GM12801 (cell line): ENCODE data around the gene WDR88.

Experiments
- CTCF ChIP-seq: IDR thresholded peaks from one replicate; pipeline ENCODE4 v1.5.1; 2011; ENCODE audit warnings: control low read depth; ENCODE audit not compliant: insufficient read length; ENCODE audit errors: extremely low read depth

The WDR88 gene

GRCh38 chr19:33132021-33132420, at the start of gene WDR88:
Gene WDR88, plus strand, starts transcription at chr19:33132114. Its CDS starts 56 bp downstream, at chr19:33132170.
- TF ChIP-seq CTCF: no peak

- TF ChIP-seq CTCF: no peak
Observed at GRCh38 chr19:33085570-33086128, 46.3 kb upstream of the WDR88 start.

GRCh38 chr19:33086955-33087354, 45.0 kb upstream of the WDR88 start:
- TF ChIP-seq CTCF: no peak

- TF ChIP-seq CTCF: no peak
Observed at GRCh38 chr19:33089010-33089409, 42.9 kb upstream of the WDR88 start.

GRCh38 chr19:33090179-33090578, 41.7 kb upstream of the WDR88 start:
- no peak for TF ChIP-seq CTCF

- no peak for TF ChIP-seq CTCF
Observed at GRCh38 chr19:33093420-33094210, 38.3 kb upstream of the WDR88 start.

- no peak for TF ChIP-seq CTCF
Observed at GRCh38 chr19:33094436-33095067, 37.4 kb upstream of the WDR88 start.
